ENCODE measurements around the gene PSMD8.
"Not testable (repeated sequence)": the region's sequence is repeated elsewhere in the genome, so short reads cannot be mapped to it uniquely, and the experiment has no call there.

- TF ChIP-seq POLR2AphosphoS5 (IDR thresholded peaks at IDR 0.05; ENCODE audit: borderline replicate concordance, low read depth, low read length); EZH2 (IDR thresholded peaks at IDR 0.05): not testable (repeated sequence)
Measured at GRCh38 chr19:38410407-38410806, 36.0 kb downstream of the PSMD8 start.

Data from SK-N-MC (cell line).